ENCODE results near the gene MFRP. TPM values are rescaled to one million over a fixed set of nuclear protein-coding genes. Genes with fewer than 3 reads are reported as not detected.

MFRP gene
- total RNA-seq, 2 experiments from 2014 or later = not detected

GRCh38 chr11:119342362-119343130 lies 4.0 kb downstream of the MFRP start:
- Mint-ChIP-seq H3K36me3 (peaks cover 3% of the 10 kb centered on the region), H3K27ac (no peak overlapping the region), H3K4me1 (peaks cover 10% of the 10 kb centered on the region), H3K4me3 (no peak overlapping the region), H3K27me3 (peaks cover 33% of the 10 kb centered on the region), H3K9me3 (no peaks in the 10 kb centered on the region)
- POLR2A ChIA-PET = no interaction called here
- DNase-seq = no peak
- no peak for ATAC-seq (ENCODE audit: low read depth)

- ATAC-seq (ENCODE audit: low read depth) (no peak), DNase-seq (no peak)
- Mint-ChIP-seq H3K4me3 (no peak overlapping the region), H3K36me3 (peaks cover 3% of the 10 kb centered on the region), H3K27me3 (peaks cover 33% of the 10 kb centered on the region), H3K4me1 (peaks cover 12% of the 10 kb centered on the region), H3K27ac (no peak overlapping the region), H3K9me3 (no peaks in the 10 kb centered on the region)
- POLR2A ChIA-PET = no interaction called here
Observed at GRCh38 chr11:119342023-119342300, 4.5 kb downstream of the MFRP start.

- no peak overlapping the region for H3K27ac Mint-ChIP-seq
- peaks cover 31% of the 10 kb centered on the region for H3K27me3 Mint-ChIP-seq
- H3K36me3 Mint-ChIP-seq = peaks cover 4% of the 10 kb centered on the region
- H3K9me3 Mint-ChIP-seq = no peaks in the 10 kb centered on the region
- H3K4me1 Mint-ChIP-seq = peaks cover 12% of the 10 kb centered on the region
- peak overlapping the region; percentile 7 for H3K4me3 Mint-ChIP-seq
- DNase-seq = no peak
- no peak for ATAC-seq (ENCODE audit: low read depth)
- POLR2A ChIA-PET = interaction anchor here (0.8 kb wide), 1 partner anchor 18 kb away, joined by 3 read pairs; no protein-coding TSS in a partner anchor
Observed at GRCh38 chr11:119341222-119342022, 5.1 kb downstream of the MFRP start.

- H3K4me1 Mint-ChIP-seq = peaks cover 17% of the 10 kb centered on the region
- DNase-seq (no peak), ATAC-seq (ENCODE audit: low read depth) (no peak)
- no peak within 1 kb of the TSS for H3K27ac Mint-ChIP-seq
- H3K4me3 Mint-ChIP-seq = peak within 1 kb of the TSS; percentile 7
- POLR2A ChIA-PET = interaction anchor here (0.8 to 1.2 kb wide), 2 partner anchors 13 to 17 kb away, joined by 3 to 4 read pairs; no protein-coding TSS in a partner anchor
- peaks cover 31% of the 10 kb centered on the region for H3K27me3 Mint-ChIP-seq
- H3K9me3 Mint-ChIP-seq = no peaks in the 10 kb centered on the region
- H3K36me3 Mint-ChIP-seq = peaks cover 9% of the 10 kb centered on the region
Observed at GRCh38 chr11:119340335-119341221, 5.9 kb downstream of the MFRP start, which contains the start of gene C1QTNF5. C1QTNF5 (minus strand) TSS chr11:119340883; CDS start chr11:119340397, 486 bp downstream.

GRCh38 chr11:119339589-119340334 lies 6.7 kb downstream of the MFRP start:
- DNase-seq (peak; percentile 73), ATAC-seq (ENCODE audit: low read depth) (peak; percentile 24)
- Mint-ChIP-seq H3K4me1 (peaks cover 21% of the 10 kb centered on the region), H3K9me3 (no peaks in the 10 kb centered on the region), H3K36me3 (peaks cover 9% of the 10 kb centered on the region), H3K4me3 (peak overlapping the region; percentile 45), H3K27me3 (peaks cover 31% of the 10 kb centered on the region), H3K27ac (no peak overlapping the region)
- POLR2A ChIA-PET = interaction anchor here (0.5 to 1.5 kb wide), 3 partner anchors 11 to 33 kb away, joined by 3 to 4 read pairs (median 4); no protein-coding TSS in a partner anchor

GRCh38 chr11:119338965-119339588 lies 7.4 kb downstream of the MFRP start:
- H3K27ac Mint-ChIP-seq = no peak overlapping the region
- ATAC-seq (ENCODE audit: low read depth) = no peak
- POLR2A ChIA-PET = interaction anchor here (0.5 to 1.9 kb wide), 6 partner anchors 11 to 244 kb away, joined by 3 to 8 read pairs (median 4); a partner anchor contains a TSS
- H3K9me3 Mint-ChIP-seq = no peaks in the 10 kb centered on the region
- H3K4me3 Mint-ChIP-seq = peak overlapping the region; percentile 45
- peaks cover 31% of the 10 kb centered on the region for H3K27me3 Mint-ChIP-seq
- H3K4me1 Mint-ChIP-seq = peaks cover 21% of the 10 kb centered on the region
- peaks cover 9% of the 10 kb centered on the region for H3K36me3 Mint-ChIP-seq
- no peak for DNase-seq

- H3K4me1 Mint-ChIP-seq = peaks cover 24% of the 10 kb centered on the region
- peaks cover 9% of the 10 kb centered on the region for H3K36me3 Mint-ChIP-seq
- H3K27ac Mint-ChIP-seq = no peak overlapping the region
- H3K27me3 Mint-ChIP-seq = peaks cover 31% of the 10 kb centered on the region
- POLR2A ChIA-PET = interaction anchor here (0.5 to 1.9 kb wide), 8 partner anchors 11 to 915 kb away, joined by 3 to 8 read pairs (median 4); a partner anchor contains a TSS
- no peaks in the 10 kb centered on the region for H3K9me3 Mint-ChIP-seq
- DNase-seq = peak; percentile 73
- ATAC-seq (ENCODE audit: low read depth) = peak; percentile 23
- H3K4me3 Mint-ChIP-seq = no peak overlapping the region
Observed at GRCh38 chr11:119338318-119338890, 8.1 kb downstream of the MFRP start.

- Mint-ChIP-seq H3K27me3 (peaks cover 28% of the 10 kb centered on the region), H3K27ac (no peak overlapping the region), H3K4me1 (peaks cover 30% of the 10 kb centered on the region), H3K36me3 (peaks cover 9% of the 10 kb centered on the region), H3K9me3 (no peaks in the 10 kb centered on the region), H3K4me3 (no peak overlapping the region)
- ATAC-seq (ENCODE audit: low read depth) (no peak), DNase-seq (no peak)
- POLR2A ChIA-PET = interaction anchor here (0.5 to 1.9 kb wide), 7 partner anchors 11 to 914 kb away, joined by 3 to 8 read pairs (median 4); a partner anchor contains a TSS
Observed at GRCh38 chr11:119337581-119338317, 8.8 kb downstream of the MFRP start.

GRCh38 chr11:119336744-119337469 lies 9.6 kb downstream of the MFRP start:
- Mint-ChIP-seq H3K9me3 (no peaks in the 10 kb centered on the region), H3K4me1 (peaks cover 32% of the 10 kb centered on the region), H3K36me3 (peaks cover 9% of the 10 kb centered on the region), H3K4me3 (peak overlapping the region; percentile 56), H3K27me3 (peaks cover 22% of the 10 kb centered on the region), H3K27ac (peak overlapping the region; percentile 61)
- DNase-seq (no peak), ATAC-seq (ENCODE audit: low read depth) (no peak)
- POLR2A ChIA-PET = interaction anchor here (1.9 kb wide), 1 partner anchor 242 kb away, joined by 8 read pairs; a partner anchor contains a TSS

GRCh38 chr11:119335655-119336543 lies 10.6 kb downstream of the MFRP start:
- ATAC-seq (ENCODE audit: low read depth) (no peak), DNase-seq (no peak)
- peak overlapping the region; percentile 98 for H3K4me3 Mint-ChIP-seq
- peaks cover 9% of the 10 kb centered on the region for H3K36me3 Mint-ChIP-seq
- H3K4me1 Mint-ChIP-seq = peaks cover 27% of the 10 kb centered on the region
- H3K27me3 Mint-ChIP-seq = peaks cover 15% of the 10 kb centered on the region
- POLR2A ChIA-PET = no interaction called here
- no peaks in the 10 kb centered on the region for H3K9me3 Mint-ChIP-seq
- peak overlapping the region; percentile 99 for H3K27ac Mint-ChIP-seq

Measured in activated naive CD8-positive, alpha-beta T cell treated with anti-CD3 and anti-CD28 coated beads, Interleukin-2, amount 10 ng/mL, durations not matched to agents 7 days and 5 days (primary cell).